Ovary (tissue), 9 donors: ENCODE data around the gene AUTS2. TPM values are rescaled to one million over a fixed set of nuclear protein-coding genes. Genes with fewer than 3 reads are reported as not detected.

Experiments used
- DNase-seq, 5 donors: peaks; one replicate each; pipeline ENCODE4 v3.0.0-alpha.2; 2019 to 2020
- H3K27ac ChIP-seq, 2 donors: fragments of 200-600 bp; one replicate each; pipeline versions ENCODE4 v1.5.1 to v1.8.0; 2019 to 2022
- H3K27me3 ChIP-seq: fragments of 200-600 bp; one replicate; pipeline ENCODE4 v1.8.0; 2022
- H3K36me3 ChIP-seq: fragments of 200-600 bp; sonication (generic); one replicate; pipeline ENCODE4 v1.5.1; 2019
- H3K4me1 ChIP-seq: one replicate; pipeline ENCODE4 v1.8.1; 2013; ENCODE audit warnings: mild to moderate bottlenecking, moderate library complexity; ENCODE audit not compliant: insufficient read depth
- H3K4me3 ChIP-seq: fragments of 200-600 bp; sonication (generic); one replicate; pipeline ENCODE4 v1.5.1; 2017
- H3K9me3 ChIP-seq, 2 donors: fragments of 200-600 bp in 1 of 2; sonication (generic) in 1 of 2; one replicate each; pipeline versions ENCODE4 v1.5.1 to v1.8.1; 2013 to 2019; ENCODE audit warnings: mild to moderate bottlenecking in 1 of 2, moderate library complexity in 1 of 2
- EP300 ChIP-seq: sonication (generic); formaldehyde crosslinking; IDR thresholded peaks from one replicate; pipeline ENCODE4 v1.6.1; 2017; ENCODE audit warnings: antibody characterized with exemption
- POLR2A ChIP-seq: fragments of 450-650 bp; IDR thresholded peaks from one replicate; pipeline ENCODE4 v1.6.1; 2017; ENCODE audit warnings: antibody characterized with exemption, mild to moderate bottlenecking, moderate library complexity
- WGBS, 3 donors: extraction: QIAGEN DNeasy Blood & Tissue Kit in 1 of 3; methylation state at CpG; one replicate each; pipeline versions ENCODE4 v1.1.5 to v1.1.7; 2013 to 2017; 5-methylcytosine and 5-hydroxymethylcytosine counted together
- intact Hi-C, 4 donors: fragments of 100-400 bp; cut with DNase I; formaldehyde crosslinking; loops; one replicate each; pipeline versions ENCODE4 v1.11.0 to v1.15.1; 2022 to 2023
- polyA plus RNA-seq, 2 donors: library from polyadenylated mRNA; stranded (reverse); fragments of 200-250 nt in 1 of 2; fragments of 350-450 nt in 1 of 2; fragmentation: Illumina TruSeq in 1 of 2; extraction: RNeasy Lipid Tissue Mini Kit (QIAGEN cat#74804) in 1 of 2; gene quantifications; one replicate each; pipeline ENCODE4 v1.2.3, GENCODE V29; 2013 to 2014
- total RNA-seq, 7 donors: library from RNA; depleted of rRNA in 2 of 7; stranded (reverse); fragments of >200 nt in 2 of 7; fragmentation: NEBNext Ultra II Directional in 3 of 7; extraction: Animal tissue kit (Norgen Biotek cat#: 25700) in 3 of 7; gene quantifications; one replicate each; pipeline versions ENCODE4 v1.1.0 to v1.2.4, GENCODE V29; 2016 to 2023
- TF ChIP-seq, protein P1 (sequence below), 3 donors: fragments of 450-650 bp in 2 of 3; fragments of 200-600 bp in 1 of 3; IDR thresholded peaks; one replicate each; pipeline versions ENCODE4 v1.5.1 to v1.8.0; 2016 to 2022; ENCODE audit warnings: antibody characterized with exemption in 3 of 3, mild to moderate bottlenecking in 1 of 3
- donor health status: DM: no; HTN: no; CAD: no; lungs with moderate emphysema.
- donor health status: DM: no; HTN: no; CAD: no.
- donor health status: Bipolar disorder and iron deficiency.
- donor health status: DM: yes; HTN: yes; CAD: no.
- donor health status: DM: no; HTN: no; CAD: no.
- donor health status: DM: yes; HTN: yes; CAD: no.

AUTS2 gene
- total and polyA plus RNA-seq, 9 donors: 18.3 to 60.9 (median 44.9) TPM

GRCh38 chr7:70371652-70372051, 773.4 kb downstream of the AUTS2 start:
- DNase-seq: no peak
- TF ChIP-seq, protein P1, sequence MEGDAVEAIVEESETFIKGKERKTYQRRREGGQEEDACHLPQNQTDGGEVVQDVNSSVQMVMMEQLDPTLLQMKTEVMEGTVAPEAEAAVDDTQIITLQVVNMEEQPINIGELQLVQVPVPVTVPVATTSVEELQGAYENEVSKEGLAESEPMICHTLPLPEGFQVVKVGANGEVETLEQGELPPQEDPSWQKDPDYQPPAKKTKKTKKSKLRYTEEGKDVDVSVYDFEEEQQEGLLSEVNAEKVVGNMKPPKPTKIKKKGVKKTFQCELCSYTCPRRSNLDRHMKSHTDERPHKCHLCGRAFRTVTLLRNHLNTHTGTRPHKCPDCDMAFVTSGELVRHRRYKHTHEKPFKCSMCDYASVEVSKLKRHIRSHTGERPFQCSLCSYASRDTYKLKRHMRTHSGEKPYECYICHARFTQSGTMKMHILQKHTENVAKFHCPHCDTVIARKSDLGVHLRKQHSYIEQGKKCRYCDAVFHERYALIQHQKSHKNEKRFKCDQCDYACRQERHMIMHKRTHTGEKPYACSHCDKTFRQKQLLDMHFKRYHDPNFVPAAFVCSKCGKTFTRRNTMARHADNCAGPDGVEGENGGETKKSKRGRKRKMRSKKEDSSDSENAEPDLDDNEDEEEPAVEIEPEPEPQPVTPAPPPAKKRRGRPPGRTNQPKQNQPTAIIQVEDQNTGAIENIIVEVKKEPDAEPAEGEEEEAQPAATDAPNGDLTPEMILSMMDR (IDR thresholded peaks at IDR 0.05): no peak
- TF ChIP-seq EP300 (no peak), POLR2A (no peak)

DNA sequence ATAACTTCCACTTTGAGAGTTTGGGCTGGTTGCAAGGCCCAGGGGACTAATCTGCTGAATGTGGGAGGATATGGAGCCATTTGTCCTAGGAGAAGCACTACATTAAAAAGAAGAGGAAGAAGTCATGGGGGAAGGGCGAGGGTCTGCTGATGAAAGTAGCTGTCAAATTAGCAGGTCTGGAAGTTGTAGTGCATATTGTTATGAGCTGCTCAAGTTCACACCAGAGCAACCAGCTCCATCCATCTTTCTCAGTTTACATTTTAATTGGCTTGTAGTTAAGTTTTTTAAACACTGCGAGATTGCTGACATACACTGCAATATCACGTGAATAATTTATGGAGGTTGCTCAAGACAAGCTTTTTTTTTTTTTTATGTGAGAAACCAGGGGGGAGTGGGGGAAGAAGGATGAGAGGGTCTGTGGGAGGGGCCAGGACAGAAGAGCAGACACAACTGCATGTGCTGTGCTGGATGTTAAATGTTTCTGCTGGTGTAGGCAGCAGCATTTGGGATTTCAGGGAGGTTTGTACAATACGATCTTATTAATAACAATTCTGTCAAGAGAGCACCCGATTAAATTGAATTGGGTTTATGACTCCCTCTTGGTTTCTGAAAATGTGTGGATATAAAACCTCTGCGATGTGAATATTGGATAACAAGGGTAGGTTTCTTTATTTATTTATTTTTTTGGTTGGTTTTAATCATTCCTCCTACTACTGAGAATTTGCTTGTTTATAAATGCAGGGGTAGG, 774.7 kb downstream of the AUTS2 start:
- Histone ChIP-seq H3K4me1 (no peaks in the 10 kb centered on the region), H3K36me3 (no peaks in the 10 kb centered on the region), H3K9me3 (no peaks in the 10 kb centered on the region), H3K4me3 (no peak overlapping the region), H3K27me3 (no peaks in the 10 kb centered on the region), H3K27ac (no peak overlapping the region)
- 35 to 44% (median 37%) methylated on average over 6 of the region's 6 CpGs for WGBS, 3 donors
- TF ChIP-seq EP300 (no peak), POLR2A (no peak)
- TF ChIP-seq, protein P1 (IDR thresholded peaks at IDR 0.05): no peak
- no peak for DNase-seq
- intact Hi-C loops: no loop called here

More at GRCh38 chr7:70371652-70372051, 773.4 kb downstream of the AUTS2 start:
- Histone ChIP-seq H3K4me3 (no peak overlapping the region), H3K27me3 (no peaks in the 10 kb centered on the region), H3K9me3 (no peaks in the 10 kb centered on the region), H3K36me3 (no peaks in the 10 kb centered on the region), H3K4me1 (no peaks in the 10 kb centered on the region), H3K27ac (no peak overlapping the region)
- WGBS, 3 donors: 59 to 67% (median 60%) methylated on average over 1 of the region's 1 CpG
- intact Hi-C loops: no loop called here

- Histone ChIP-seq H3K36me3 (no peaks in the 10 kb centered on the region), H3K27me3 (no peaks in the 10 kb centered on the region), H3K4me3 (no peak overlapping the region), H3K4me1 (no peaks in the 10 kb centered on the region), H3K27ac (no peak overlapping the region), H3K9me3 (no peaks in the 10 kb centered on the region)
- 90 to 97% (median 94%) methylated on average over 6 of the region's 6 CpGs for WGBS, 3 donors
- TF ChIP-seq, protein P1 (IDR thresholded peaks at IDR 0.05): no peak
- TF ChIP-seq EP300: no peak
- TF ChIP-seq POLR2A: no peak
- no peak for DNase-seq
- intact Hi-C loops: no loop called here
Observed at GRCh38 chr7:70374772-70375533, 776.7 kb downstream of the AUTS2 start.

DNA sequence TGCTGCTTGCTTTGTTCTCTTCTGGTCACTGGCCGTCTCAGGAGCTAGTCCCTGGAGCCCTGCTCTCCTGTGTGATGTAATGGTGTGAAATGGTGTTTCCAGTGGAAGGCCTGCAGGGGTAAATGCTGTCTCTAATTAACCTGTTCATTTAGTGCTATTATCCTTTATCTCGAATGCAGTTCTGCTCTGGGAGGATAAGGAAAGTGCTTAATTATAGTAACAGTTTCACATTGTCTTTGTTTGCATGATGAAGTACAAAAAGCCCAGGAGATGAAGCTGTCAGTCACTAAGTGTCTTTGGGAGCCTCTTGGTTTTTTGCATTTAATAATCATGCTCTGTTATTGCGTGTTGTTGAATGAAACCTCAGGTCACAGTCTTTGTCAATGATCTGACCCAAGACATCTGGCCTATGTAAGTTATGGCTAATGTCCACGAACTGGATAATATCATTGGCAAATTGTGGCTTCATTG, 778.3 kb downstream of the AUTS2 start:
- WGBS, 3 donors: 81 to 83% (median 83%) methylated on average over 4 of the region's 4 CpGs
- peaks cover 3% of the 10 kb centered on the region for H3K4me1 ChIP-seq
- H3K9me3 ChIP-seq: no peaks in the 10 kb centered on the region
- no peak for DNase-seq
- H3K36me3 ChIP-seq: no peaks in the 10 kb centered on the region
- no peak for TF ChIP-seq EP300
- no peak overlapping the region for H3K4me3 ChIP-seq
- no peak overlapping the region for H3K27ac ChIP-seq
- no peaks in the 10 kb centered on the region for H3K27me3 ChIP-seq
- intact Hi-C loops: no loop called here
